Measurements from ENCODE around the gene INTS2.

DNA sequence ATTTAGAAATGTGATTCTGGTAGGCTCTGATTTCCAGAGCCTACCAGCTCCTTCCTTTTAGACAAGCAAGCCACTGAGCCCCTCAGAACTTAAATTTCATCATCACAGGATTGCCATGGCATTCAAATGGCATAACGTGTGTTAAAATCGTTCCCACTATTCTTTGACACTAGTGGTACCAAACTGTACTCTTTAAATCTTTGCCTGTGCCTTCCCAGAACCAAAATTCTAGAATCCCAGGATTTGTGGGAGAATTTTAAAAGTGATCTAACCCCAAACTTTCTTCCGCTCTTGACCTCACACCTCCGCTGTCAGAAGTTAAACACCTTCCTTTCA is 287 bp upstream of the INTS2 start:
- peak; percentile 25 for TF ChIP-seq POLR2AphosphoS5 (IDR thresholded peaks at IDR 0.05; ENCODE audit: borderline replicate concordance, low read depth, low read length)
- no peak for TF ChIP-seq EZH2 (IDR thresholded peaks at IDR 0.05)
- TF ChIP-seq FOXP2 (optimal IDR thresholded peaks at IDR 0.05; ENCODE audit: control extremely low read depth, extremely low read length, insufficient read depth), result no peak
